ENCODE data around the gene ESCO1.
A peak's percentile ranks its signal among the peaks of the same experiment; 100 is the strongest.

Gene ESCO1

GRCh38 chr18:21489119-21489750 is 111.3 kb downstream of the ESCO1 start:
- peak; percentile 1 for DNase-seq

DNA sequence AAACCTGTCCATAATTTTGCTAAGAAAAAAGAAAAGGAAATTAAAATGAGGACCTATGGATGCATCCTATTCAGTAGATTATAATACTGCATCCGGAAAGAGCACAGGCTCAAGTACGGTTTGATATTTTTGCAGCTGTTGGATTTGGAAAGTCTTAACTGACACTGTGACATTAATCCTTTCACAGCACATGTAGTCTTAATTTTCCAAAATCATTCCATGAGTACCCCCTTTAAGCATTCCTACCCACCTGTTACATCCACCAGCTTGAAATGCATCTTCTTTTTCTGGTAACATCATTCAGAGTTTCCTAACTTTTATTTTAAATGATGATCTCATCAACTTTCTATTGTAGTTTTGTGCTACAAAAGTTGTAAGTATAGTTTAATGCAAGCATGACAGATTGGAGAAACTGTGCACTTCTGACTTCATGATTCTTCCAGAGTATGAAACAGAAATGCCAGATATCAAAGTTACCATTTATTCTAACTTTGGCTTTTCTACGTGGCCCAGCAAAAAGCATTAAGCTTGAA is 113.5 kb downstream of the ESCO1 start:
- no peak for DNase-seq

DNA sequence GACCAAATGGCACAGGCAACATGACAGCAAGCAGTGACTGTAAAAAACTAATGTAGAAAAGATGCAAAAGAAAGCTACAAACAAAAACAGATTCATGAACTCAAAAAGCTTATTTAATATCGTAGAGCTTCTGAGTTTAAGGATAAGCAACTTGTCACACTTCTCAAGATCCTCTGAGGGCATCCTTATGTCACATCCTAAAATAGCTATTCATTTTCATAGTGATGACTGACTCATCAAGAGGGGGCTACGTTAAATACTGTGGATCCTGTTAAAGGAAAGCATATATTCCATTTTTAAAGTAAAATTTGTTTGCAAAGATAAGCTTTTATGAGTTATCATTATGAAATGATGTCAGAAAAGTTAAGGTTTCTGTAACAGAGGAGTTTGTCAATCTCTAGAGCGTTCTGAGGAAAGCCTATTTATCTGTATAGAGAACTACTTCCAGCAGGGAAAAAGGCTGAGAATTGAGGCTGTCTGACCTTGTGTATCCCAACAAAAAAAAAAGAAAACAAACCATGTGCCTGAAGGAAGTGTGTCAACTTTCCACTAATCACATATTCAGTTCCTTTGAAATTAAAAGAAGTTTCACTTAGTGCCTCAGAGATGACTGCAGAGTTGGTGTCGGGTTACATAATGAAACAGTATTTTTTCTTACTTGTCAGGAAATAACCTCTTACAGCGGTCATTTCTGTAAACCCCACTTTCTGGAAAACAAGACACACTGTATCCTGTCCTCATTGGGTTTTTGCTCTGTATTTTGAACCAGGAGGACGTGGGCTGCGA is 115.5 kb downstream of the ESCO1 start:
- no peak for DNase-seq

GRCh38 chr18:21483051-21483450 is 117.5 kb downstream of the ESCO1 start:
- no peak for DNase-seq

DNA sequence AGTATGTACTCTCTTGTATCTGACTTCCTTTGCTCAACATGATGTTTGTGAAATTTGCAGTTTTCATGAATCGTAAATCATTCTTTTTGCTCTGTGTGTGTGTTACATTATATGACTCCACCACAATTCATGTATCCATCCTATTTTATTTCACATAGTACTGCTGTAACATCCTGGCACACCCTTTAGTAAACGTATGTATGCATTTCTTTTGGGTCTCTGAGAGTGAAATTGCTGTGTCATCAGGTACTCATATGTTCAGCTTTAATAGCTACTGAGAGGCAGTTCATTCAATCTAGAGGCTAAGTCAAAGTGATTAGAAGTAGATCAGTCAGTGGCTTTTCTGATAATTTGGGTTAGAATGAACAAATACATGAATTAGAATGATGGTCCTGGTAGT is 118.8 kb downstream of the ESCO1 start:
- DNase-seq: no peak

DNA sequence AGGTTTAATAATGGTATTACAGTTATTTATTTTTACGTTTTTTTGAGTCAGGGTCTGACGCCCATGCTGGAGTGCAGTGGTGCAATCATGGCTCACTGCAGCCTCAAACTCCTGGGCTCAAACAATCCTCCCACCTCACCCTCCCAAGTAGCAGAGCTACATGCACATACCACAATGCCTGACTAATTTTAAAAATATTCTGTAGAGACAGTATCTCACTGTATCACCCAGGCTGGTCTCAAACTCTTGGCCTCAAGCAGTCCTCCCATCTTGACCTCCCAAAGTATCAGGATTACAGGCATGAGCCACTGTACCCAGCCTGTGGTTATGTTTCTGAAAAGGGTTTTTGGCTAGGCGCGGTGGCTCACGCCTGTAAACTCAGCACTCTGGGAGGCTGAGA is 120.8 kb downstream of the ESCO1 start:
- DNase-seq: no peak
